HG03520 (cell line): Measurements from ENCODE around the gene CRIP2.

Source experiments
- ATAC-seq: cut with Tn5 transposase; IDR thresholded peaks from one replicate; pipeline ENCODE4 v1.9.1; 2021; ENCODE audit warnings: mild to moderate bottlenecking, moderate library complexity; ENCODE audit not compliant: unreplicated experiment

Gene CRIP2

DNA sequence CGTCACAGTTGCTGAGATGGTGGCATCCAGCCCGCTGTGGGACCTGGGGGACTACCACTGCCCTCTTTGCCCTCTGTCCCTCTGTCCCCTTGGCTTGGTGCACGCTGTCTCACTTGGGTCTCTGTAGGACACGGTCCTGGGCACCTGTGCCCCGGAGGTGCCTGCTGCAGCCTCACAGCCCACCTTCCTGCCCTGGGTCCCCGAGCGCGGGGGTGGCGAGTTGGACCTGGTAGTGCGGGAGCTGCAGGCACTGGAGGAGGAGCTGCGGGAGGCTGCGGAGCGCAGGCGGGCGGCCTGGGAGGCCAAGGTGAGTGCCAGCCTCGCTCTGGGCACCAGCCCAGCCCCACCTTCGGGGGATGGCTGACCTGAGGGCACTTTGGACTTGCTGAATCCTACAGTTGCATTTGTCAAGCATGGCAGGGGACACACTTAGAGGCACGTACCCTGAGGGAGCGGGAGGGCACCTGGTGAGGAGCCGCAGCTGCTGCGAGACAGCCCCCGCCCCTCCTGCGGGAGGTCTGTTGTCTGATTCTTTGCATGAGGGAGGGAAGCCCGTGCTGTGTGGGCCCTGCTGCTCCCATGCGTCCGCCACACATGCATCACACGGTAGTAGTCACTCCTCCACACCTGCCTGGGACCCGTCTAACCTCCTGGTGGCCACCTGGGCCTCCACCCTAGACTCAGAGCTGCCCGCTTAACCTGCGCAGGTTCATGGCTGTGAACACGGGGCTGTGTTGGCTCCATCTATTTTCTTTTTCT lies 23.2 kb downstream of the CRIP2 start:
- ATAC-seq = no peak

DNA sequence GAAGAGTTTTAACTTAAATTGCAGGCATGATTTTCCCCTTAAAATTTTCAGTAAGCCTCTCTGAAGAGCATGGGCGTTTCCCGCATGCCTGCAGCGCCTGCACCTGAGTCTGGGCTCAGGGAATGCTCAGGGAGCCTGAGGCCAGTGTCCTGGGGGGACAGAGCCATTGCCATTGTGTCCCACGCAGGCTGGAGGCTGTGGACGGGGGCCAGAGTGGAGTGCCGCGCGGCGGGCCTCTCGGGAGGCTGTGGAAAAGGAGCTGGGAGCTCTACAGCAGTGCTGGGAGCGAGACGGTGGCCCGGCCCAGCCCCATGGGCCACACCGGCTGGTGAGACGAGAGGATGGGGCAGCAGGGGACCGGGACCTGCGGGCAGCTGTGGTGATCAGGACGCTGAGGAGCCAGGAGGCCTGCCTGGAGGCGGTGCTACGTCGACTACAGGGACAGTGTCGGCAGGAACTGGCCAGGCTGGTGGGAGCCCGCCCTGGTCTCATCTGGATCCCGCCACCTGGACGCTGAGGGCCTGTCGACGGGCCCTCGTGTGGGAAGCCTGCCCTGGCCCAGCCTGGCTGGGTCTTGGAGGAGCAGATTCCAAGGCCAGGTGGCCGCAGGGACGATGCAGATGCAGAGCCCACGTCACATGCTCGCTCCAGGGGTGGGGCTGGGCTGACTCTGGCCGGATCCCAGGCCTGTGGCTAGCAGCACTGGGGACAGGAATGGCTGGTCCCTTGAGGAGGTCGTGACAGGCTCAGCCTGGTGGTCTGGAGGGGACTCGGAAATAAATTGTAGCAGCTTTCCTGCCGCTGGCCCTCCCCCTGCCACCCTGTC lies 24.0 kb downstream of the CRIP2 start:
- ATAC-seq = no peak

DNA sequence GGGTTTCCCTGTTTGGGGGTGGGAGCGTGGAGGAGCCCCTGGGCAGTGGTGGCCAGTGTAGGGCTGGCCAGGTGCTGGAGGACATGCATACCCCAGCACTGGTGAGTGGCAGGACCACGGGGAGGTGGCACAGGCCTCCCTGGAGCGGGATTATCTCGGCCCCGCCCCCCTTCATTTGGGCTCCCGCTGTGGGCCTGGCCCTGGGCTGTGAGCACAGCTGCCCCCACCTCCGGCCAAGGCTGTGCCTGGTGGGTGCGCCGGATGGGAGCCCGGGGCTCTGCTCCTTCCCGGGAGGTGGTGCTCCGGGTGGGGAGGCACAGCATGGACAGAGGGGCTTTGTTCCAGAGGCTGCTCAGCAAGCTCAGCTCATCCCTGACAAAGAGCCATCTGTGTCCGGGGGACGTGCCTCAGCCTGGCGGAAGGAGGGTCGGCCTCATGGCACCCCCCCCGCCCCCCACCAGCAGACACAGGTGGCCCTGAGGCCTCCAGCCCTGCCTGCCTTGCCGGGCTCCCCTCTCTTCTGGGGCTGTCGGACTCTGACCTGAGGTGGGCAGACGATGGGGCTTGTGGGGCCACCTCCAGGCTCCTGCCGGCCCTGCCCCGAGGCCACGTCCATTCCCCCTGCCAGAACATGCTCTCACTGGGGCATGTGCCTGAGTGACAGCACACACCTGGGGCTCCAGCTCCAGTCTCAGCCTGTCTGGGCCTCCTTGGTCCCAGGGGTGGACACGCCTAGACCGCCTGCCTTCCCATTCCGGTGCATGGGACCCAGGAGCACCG lies 24.8 kb downstream of the CRIP2 start:
- no peak for ATAC-seq

DNA sequence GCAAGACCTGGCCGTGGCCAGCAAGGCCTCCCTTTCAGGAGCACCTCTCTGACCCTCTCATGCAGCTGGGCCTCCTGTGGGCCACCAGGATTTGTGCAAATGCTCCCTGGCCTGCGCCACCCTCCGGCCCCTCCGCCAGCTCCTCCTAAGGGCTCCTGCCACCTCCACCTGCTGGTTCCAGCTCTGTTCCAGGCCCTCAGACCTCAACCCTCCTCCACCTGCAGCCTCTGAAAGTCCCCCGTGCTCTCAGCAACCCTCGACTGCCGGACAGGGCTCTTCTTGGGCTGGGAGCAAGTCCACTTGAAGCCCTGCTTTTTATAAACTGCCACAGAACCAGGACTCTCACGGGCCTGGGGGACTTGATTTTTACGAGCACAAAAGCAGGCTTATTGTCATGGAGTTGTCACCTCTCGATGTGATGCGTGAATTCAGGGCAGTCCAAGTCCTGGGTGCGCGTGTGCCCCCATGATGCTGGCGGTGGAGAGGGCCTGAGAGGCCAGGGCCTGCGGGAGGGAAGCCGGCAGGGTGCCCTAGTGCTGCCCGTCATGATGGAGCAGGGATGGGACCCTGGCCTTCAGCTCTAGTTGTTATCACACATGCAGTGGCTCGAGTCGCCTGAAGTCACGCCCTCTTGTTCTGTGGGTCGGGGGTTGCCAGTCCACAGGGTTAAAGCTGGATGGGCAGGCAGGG lies 25.6 kb downstream of the CRIP2 start:
- ATAC-seq = no peak

DNA sequence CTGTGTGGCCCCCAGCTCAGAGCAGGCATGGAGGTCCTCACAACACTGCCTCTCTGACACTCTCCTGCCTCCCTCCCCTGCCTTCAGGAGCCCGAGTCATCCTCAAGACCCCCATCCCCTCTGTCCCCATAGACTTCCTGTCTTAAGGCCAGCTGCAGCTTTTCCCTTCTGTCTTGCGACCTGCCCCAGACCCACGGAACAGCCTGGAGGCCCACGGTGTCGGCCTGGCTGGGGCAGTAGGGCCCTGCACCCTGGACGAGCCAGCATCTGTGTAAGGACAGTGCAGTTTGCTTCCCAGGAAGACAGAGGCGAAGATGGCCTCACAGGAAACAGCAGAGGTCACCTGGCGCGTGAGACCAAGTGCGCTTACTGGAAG lies 26.1 kb downstream of the CRIP2 start:
- no peak for ATAC-seq

DNA sequence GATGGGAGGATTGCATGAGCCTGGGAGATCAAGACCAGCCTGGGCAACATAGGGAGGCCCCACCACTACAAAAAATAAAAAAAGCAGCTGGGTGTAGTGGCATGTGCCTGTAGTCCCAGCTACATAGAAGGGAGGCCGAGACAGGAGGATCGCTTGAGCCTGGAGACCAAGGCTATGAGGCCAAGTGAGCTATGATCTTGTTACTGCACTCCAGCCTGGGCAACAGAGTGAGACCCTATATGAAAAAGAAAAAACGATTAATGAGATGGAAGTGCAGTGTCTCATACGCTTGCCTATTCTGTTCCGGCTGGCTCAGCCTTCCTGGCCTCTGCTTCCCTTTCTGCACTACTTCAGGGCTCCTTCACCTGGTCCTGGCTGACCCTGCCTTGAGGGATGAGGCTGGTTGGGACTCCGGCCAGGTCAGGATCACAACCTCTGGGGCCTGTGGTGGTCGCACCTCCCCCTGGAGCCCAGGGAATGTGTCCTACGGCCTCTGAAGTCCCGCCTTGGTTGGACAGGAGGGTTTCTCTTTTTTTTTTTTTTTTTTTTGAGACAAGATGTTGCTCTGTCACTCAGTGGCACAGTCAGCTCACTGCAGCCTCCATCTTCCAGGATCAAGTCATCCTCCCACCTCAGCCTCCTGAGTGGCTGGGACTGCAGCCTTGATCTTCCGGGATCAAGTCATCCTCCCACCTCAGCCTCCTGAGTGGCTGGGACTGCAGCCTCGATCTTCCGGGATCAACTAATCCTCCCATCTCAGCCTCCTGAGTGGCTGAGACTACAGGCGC lies 27.1 kb downstream of the CRIP2 start:
- no peak for ATAC-seq

DNA sequence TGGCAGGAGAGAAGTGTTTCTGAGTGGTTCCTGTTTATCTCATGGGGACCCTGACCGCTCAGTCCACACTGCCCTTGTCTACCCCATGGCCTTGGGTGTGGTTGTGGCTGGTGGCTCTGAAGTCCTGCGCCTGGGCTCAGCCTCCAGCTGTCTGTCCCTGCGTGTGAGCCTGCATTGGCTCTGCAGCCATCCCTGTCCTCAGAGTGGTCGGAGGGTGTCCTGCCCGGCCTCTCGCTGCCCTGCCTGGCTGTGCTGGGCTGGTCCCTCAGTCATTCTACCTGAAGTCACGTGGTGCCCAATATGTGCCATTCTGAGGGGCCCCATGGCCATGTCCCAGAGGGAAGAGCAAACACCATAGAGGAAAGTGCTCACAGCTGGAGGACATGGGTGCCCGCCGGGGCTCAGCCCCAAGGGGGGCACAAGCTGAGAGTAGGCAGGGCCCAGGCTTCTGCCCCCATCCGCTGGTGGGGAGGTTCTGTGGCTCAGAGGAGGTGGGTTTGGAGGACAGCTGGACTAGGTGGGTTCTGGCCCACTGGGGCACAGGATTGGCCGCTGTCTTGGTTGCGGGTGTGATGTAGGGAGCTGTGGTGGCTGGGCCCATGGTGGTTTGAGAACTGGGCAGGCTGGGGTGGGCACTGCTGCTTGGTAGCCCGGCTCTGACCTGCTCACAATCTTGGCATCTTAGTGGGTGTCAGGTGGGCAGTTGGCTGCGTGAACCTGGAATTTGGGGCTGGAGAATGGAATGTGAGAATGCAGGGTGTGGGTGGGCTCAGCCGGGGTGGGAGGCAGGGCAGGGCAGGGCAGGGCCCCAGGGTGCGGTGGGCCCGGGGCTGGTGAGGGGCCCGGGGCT lies 28.1 kb downstream of the CRIP2 start:
- no peak for ATAC-seq

DNA sequence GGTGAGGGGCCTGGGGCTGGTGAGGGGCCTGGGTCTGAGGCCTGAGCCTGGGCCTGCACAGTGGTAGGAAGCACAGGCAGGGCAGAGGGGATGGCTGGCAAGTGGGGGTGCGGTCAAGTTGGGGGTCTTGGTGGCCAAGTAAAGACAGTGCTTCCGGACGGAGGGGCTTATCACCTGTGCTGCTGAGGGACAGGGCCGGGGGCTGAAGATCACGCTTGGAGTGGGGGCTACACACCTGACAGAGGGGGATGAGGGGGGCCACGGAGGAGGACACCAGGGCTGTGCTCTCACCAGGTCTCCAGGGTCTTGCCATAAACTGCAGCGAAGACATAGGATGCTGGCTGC lies 28.6 kb downstream of the CRIP2 start:
- no peak for ATAC-seq

DNA sequence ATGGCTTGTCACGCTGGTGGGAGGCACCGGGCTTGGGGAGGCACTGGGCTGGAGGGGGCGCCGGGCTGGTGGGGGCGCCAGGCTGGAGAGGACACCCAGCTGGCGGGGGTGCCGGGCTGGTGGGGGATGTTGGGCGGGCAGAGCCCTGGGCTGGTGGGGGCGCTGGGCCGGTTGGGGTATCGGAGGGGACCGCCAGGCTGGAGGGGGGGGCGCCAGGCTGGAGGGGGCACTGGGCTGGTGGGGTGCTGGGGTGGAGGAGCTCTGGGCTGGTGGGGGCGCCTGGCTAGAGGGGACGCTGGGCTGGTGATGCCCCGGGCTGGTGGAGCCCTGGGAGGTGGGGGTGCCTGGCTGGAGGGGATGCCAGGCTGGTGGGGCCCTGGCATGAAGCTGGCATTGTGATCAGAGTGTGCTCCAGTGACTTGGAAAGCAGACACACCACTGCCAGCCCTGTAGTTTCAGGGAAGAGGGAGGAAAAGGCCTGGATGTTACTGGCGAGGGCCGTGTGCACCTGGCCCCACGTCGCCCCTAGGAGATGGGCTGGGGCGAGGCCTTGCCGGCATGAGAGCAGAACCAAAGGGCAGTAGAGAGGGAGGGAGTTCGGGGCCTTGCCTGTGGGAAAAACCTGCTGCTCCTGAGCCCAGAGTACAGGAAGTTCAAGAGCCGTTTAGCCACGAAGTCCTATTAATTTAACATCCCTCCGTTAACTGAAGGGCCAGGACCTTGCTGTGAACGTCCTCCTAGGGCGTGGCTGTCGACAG lies 29.5 kb downstream of the CRIP2 start:
- no peak for ATAC-seq

DNA sequence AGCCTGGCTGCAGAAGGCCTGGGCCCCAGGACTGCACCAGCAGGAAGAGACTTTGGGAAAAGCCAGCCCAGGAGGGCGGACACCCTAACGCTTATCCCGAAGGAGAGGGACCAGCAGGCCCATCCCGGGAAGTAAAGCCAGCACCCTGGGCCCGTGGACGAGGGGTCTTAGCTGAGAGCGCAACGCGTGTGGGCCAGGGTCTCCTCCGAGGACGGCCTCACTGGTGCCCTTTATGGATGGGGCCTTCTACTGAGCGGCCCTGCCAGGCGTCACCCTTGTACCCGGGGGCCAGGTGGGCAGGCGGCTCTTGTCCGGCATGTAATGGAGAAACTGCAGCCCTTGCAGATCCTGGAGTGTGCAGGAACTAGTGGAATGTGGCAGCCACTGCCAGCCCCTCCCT lies 30.5 kb downstream of the CRIP2 start:
- no peak for ATAC-seq

DNA sequence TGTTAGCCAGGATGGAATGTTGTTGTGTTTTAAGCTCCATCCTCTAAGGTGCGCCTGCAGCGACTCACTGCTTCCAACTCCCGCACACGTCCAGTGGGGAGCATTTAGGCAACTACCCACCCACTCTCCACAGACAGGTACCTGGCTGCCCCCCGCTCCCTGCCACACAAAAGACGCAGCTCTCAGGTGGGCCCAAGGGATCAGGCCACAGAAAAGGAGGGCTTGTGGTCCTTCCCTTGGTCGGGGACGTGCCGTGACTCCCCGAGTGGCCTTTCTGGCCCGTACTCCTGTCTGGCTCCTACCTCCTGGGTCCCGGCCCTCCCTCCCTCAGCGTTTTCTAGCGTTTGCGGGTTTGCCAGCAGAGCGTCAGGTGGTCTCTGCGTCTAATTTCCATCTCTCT lies 32.6 kb downstream of the CRIP2 start:
- ATAC-seq = no peak

DNA sequence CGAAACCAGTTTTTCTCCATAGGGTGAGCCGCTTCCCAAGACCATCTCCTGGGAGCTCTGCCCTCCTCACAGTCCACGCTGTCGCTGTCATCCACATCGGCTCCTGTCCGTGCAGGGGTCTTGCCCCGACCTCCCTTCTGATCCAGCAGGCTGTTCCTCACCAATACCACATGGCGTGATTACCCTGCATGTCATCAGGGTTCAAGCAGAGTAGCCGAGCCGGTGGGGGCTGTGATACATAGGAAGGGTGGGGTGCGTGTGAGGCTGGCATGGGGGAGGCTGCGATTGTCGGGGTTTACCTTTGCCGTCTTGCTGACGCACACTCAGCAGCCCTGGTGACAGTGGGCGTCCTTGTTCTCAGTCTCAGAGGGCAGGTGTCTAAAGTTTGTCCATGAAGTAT lies 33.4 kb downstream of the CRIP2 start:
- no peak for ATAC-seq

DNA sequence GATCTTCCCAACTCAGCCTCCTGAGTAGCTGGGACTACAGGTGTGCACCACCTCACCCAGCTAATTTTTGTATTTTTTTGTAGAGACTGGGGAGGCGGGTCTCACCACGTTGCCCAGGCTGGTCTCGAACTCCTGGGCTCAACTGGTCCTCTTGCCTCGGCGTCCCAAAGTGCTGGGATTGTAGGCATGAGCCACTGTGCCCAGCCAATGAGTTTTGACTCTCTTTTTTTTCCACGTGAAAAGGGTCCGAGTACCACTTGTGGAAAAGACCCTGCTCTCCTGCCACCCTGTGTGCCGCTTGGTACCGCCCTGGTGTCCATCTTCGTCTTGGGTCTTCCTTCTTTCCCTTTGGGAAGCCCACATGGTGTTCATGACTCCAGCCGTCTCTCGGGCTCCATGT lies 34.0 kb downstream of the CRIP2 start:
- no peak for ATAC-seq

DNA sequence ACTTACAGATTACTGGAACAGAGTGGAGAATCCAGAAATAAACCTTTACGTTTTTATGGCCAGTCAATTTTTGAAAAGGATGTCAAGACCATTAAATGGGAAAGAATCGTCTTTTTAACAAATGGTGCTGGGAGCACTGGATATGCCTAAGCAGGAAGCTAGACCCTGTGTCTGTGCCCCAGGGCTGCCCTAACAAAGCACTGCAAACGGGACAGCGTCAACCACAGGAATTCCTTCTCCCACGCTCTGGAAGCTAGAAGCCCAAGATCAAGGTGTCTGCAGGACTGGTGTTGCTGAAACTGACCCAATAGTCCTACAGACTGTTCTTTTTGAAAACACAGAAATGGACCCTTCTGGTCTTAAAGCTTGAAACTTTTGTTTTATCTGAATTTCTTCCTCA lies 42.5 kb downstream of the CRIP2 start:
- ATAC-seq = no peak

DNA sequence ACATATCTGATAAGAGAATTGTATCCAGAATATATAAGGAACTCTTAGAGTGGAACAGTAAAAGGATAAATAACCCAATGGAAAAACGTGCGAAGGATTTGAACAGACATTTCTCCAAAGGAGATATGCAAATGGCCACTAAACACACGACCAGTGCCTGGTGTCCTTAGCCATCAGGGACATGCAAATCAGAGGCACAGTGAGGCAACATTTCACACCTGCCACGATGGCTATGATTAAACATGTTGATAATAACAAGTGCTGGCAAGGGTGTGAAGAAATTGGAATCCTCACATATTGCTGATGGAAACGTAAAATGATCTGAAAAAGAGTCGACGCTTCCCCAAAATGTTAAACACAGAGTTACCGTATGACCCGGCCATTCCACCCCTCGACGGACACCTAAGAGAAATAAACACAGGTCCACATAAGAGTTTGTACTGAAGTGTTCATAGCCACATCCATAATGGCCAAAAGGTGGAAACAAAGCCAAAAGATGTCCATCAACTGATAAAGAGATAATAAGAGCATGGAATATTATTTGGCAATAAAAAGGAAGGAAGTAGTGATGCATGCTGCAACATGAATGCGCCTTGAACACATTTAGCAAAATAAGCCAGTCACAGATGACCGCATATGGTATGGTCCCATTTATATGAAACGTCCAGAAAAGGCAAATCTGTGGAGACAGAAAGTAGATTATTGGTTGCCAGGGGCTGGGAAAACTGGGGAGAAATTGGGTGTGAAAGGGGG lies 45.5 kb downstream of the CRIP2 start:
- no peak for ATAC-seq

DNA sequence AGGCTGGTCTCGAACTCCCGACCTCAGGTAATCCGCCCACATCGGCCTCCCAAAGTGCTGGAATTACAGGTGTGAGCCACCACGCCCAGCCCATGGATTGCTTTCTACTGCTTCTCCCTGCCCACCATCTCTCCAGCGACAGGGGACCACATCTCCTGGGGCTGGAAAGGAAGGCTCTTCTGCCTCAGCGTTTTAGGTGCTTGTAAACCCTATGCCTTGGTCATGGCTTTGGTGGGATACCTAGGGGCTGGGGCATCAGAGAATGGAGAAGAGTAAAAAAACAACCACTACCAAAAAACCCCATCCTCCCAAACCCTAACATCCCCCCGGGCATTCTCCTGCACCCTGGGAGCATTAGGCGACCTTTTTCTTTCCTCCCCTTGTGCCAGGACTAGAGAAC lies 50.7 kb downstream of the CRIP2 start:
- no peak for ATAC-seq

DNA sequence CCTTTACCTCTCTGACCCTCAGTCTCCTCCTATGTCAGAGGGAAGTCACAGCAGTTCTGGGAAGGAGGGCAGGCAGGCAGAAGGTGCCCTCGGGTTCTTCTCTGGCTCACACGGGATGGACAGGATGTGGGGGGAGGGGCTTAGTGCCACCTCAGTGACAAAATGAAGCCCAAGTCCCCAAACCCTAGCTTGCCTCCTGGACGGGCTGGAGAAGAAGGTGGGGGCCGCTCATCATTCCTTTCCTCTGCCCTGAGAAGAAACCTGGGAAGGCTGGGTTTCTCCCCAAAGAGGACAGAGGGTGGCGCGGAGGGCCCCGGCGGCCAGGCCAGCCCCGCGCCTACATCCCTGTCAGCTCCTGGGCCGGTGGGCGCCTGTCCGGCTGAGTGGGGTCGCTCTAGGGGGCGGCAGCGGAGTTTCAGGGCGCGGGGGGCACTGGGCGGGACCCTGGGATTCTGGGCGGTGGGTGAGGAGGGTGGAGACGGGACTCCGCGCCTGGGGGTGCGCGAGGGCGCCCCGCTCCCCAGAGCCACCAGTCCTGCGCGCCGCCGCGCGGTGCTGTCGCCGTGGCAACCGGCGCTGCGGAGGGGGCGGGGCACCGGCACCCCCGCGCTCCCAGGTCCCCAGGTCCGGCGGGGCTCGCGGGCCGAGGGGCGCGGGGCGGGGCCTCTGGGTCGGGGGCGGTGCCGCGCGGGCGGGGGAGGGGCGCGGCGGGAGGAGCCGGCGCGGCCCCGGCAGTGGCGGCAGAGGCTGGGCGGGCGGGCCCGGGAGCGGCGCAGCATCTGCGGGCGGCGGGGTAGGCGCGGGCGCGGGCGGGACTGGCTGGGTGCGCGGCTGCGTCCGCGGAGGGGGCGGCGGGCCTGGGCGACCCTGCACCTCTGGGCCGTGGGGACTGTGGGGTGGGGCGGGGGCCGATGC lies 51.5 kb downstream of the CRIP2 start, which contains the start of gene TMEM121:
TMEM121 (plus strand) TSS at position 723 of the 915 bp plus-strand sequence. CDS start 2,252 bp downstream, outside the sequence.
- ATAC-seq = no peak
